Superior temporal gyrus (tissue), 1 donor: ENCODE results near the gene ZNF567.

Experiments
- DNase-seq: peaks from one replicate; pipeline ENCODE4 v3.0.0-alpha.2; 2016; ENCODE audit errors: extremely low spot score

ZNF567 gene

GRCh38 chr19:36750066-36750691 is 62.8 kb downstream of the ZNF567 start:
- DNase-seq: no peak
